Ectodermal cell (in vitro differentiated cells): ENCODE results near the gene GYPC.

ENCODE experiments used
- H3K27ac ChIP-seq: 2 replicates; pipeline ENCODE4 v1.7.0; 2013; ENCODE audit warnings: mild to moderate bottlenecking, low read depth, low read length; ENCODE audit not compliant: insufficient read depth, poor library complexity, severe bottlenecking
- H3K27me3 ChIP-seq: 2 replicates; pipeline ENCODE4 v1.7.0; 2013; ENCODE audit warnings: mild to moderate bottlenecking, low read length; ENCODE audit not compliant: insufficient read depth, control insufficient read depth, poor library complexity, severe bottlenecking
- H3K36me3 ChIP-seq: one replicate; pipeline ENCODE4 v1.7.0; 2013; ENCODE audit warnings: low read length; ENCODE audit not compliant: control insufficient read depth, insufficient read depth
- H3K4me1 ChIP-seq: one replicate; pipeline ENCODE4 v1.7.0; 2013; ENCODE audit warnings: low read length; ENCODE audit not compliant: control insufficient read depth, insufficient read depth
- H3K4me3 ChIP-seq: 2 replicates; pipeline ENCODE4 v1.7.0; 2013; ENCODE audit warnings: low read depth, low read length, control low read depth; ENCODE audit not compliant: insufficient read depth
- H3K9me3 ChIP-seq: 2 replicates; pipeline ENCODE4 v1.7.0; 2013; ENCODE audit warnings: mild to moderate bottlenecking, low read length, moderate library complexity; ENCODE audit not compliant: control insufficient read depth
- WGBS, 2 experiments: methylation state at CpG; one replicate each; pipeline ENCODE4 v1.1.7; 2013; ENCODE audit warnings: missing lambda C conversion rate in 2 of 2; 5-methylcytosine and 5-hydroxymethylcytosine counted together

GYPC gene

GRCh38 chr2:126723281-126723815, 67.4 kb downstream of the GYPC start:
- 93 to 97% methylated on average over 2 of the region's 2 CpGs for WGBS, 2 experiments
- Histone ChIP-seq H3K36me3 (no peaks in the 10 kb centered on the region), H3K4me1 (no peaks in the 10 kb centered on the region), H3K9me3 (no peaks in the 10 kb centered on the region), H3K27me3 (no peaks in the 10 kb centered on the region), H3K4me3 (no peak overlapping the region), H3K27ac (no peak overlapping the region)

GRCh38 chr2:126725580-126725979, 69.6 kb downstream of the GYPC start:
- Histone ChIP-seq H3K4me3 (no peak overlapping the region), H3K9me3 (no peaks in the 10 kb centered on the region), H3K4me1 (no peaks in the 10 kb centered on the region), H3K27ac (no peak overlapping the region), H3K36me3 (no peaks in the 10 kb centered on the region), H3K27me3 (no peaks in the 10 kb centered on the region)

GRCh38 chr2:126729896-126730295, 73.9 kb downstream of the GYPC start:
- WGBS, 2 experiments = 91 to 92% methylated on average over 4 of the region's 4 CpGs

GRCh38 chr2:126730655-126731054, 74.7 kb downstream of the GYPC start:
- no peak overlapping the region for H3K4me3 ChIP-seq
- 94% methylated on average over 5 of the region's 5 CpGs for WGBS, 2 experiments
- no peak overlapping the region for H3K27ac ChIP-seq
- no peaks in the 10 kb centered on the region for H3K27me3 ChIP-seq
- H3K4me1 ChIP-seq = no peaks in the 10 kb centered on the region
- no peaks in the 10 kb centered on the region for H3K36me3 ChIP-seq
- H3K9me3 ChIP-seq = no peaks in the 10 kb centered on the region

More at GRCh38 chr2:126729896-126730295, 73.9 kb downstream of the GYPC start:
- H3K4me3 ChIP-seq = no peak overlapping the region
- no peaks in the 10 kb centered on the region for H3K36me3 ChIP-seq
- no peaks in the 10 kb centered on the region for H3K27me3 ChIP-seq
- no peaks in the 10 kb centered on the region for H3K4me1 ChIP-seq
- no peaks in the 10 kb centered on the region for H3K9me3 ChIP-seq
- no peak overlapping the region for H3K27ac ChIP-seq

GRCh38 chr2:126731353-126731752, 75.4 kb downstream of the GYPC start:
- Histone ChIP-seq H3K4me3 (no peak overlapping the region), H3K27me3 (no peaks in the 10 kb centered on the region), H3K27ac (no peak overlapping the region), H3K4me1 (no peaks in the 10 kb centered on the region), H3K36me3 (no peaks in the 10 kb centered on the region), H3K9me3 (no peaks in the 10 kb centered on the region)
- WGBS, 2 experiments = 93 to 94% methylated on average over 5 of the region's 5 CpGs

- H3K27ac ChIP-seq = no peak overlapping the region
- no peaks in the 10 kb centered on the region for H3K9me3 ChIP-seq
- H3K36me3 ChIP-seq = no peaks in the 10 kb centered on the region
- H3K4me3 ChIP-seq = no peak overlapping the region
- WGBS, 2 experiments = 91 to 94% methylated on average over 7 of the region's 7 CpGs
- no peaks in the 10 kb centered on the region for H3K4me1 ChIP-seq
- no peaks in the 10 kb centered on the region for H3K27me3 ChIP-seq
These were observed 76.8 kb downstream of the GYPC start for GRCh38 chr2:126732682-126733245.

- Histone ChIP-seq H3K4me3 (no peak overlapping the region), H3K27ac (no peak overlapping the region), H3K9me3 (no peaks in the 10 kb centered on the region), H3K4me1 (no peaks in the 10 kb centered on the region), H3K27me3 (no peaks in the 10 kb centered on the region), H3K36me3 (no peaks in the 10 kb centered on the region)
- 90 to 95% methylated on average over 1 of the region's 1 CpG for WGBS, 2 experiments
These were observed 77.8 kb downstream of the GYPC start for GRCh38 chr2:126733795-126734194.

GRCh38 chr2:126736133-126736874, 80.3 kb downstream of the GYPC start:
- Histone ChIP-seq H3K36me3 (no peaks in the 10 kb centered on the region), H3K27ac (no peak overlapping the region), H3K4me3 (no peak overlapping the region), H3K9me3 (no peaks in the 10 kb centered on the region), H3K4me1 (no peaks in the 10 kb centered on the region), H3K27me3 (no peaks in the 10 kb centered on the region)
- 88% methylated on average over 7 to 8 of the region's 8 CpGs for WGBS, 2 experiments

- Histone ChIP-seq H3K27ac (no peak overlapping the region), H3K27me3 (no peaks in the 10 kb centered on the region), H3K4me1 (no peaks in the 10 kb centered on the region), H3K4me3 (no peak overlapping the region), H3K9me3 (no peaks in the 10 kb centered on the region), H3K36me3 (no peaks in the 10 kb centered on the region)
- 94% methylated on average over 1 of the region's 1 CpG for WGBS, 2 experiments
These were observed 83.2 kb downstream of the GYPC start for GRCh38 chr2:126739141-126739540.

- H3K36me3 ChIP-seq = no peaks in the 10 kb centered on the region
- H3K27me3 ChIP-seq = no peaks in the 10 kb centered on the region
- WGBS, 2 experiments = 91 to 93% methylated on average over 3 of the region's 3 CpGs
- H3K9me3 ChIP-seq = no peaks in the 10 kb centered on the region
- no peak overlapping the region for H3K27ac ChIP-seq
- H3K4me3 ChIP-seq = no peak overlapping the region
- H3K4me1 ChIP-seq = no peaks in the 10 kb centered on the region
These were observed 88.7 kb downstream of the GYPC start for GRCh38 chr2:126744640-126745039.
